CD14-positive monocyte (primary cell): Measurements from ENCODE around the gene ZDHHC19. TPM values are rescaled to one million over a fixed set of nuclear protein-coding genes. Genes with fewer than 3 reads are reported as not detected.

Experiments
- DNase-seq, 3 donors: peaks; one replicate each; pipeline ENCODE4 v3.0.0-alpha.2; 2011 to 2022
- H2AFZ ChIP-seq: 2 replicates; pipeline ENCODE4 v1.6.0; 2012; ENCODE audit warnings: mild to moderate bottlenecking, low read depth, low read length, inconsistent platforms; ENCODE audit not compliant: insufficient read depth, poor library complexity, severe bottlenecking
- H3K27ac ChIP-seq, 2 donors: 1 replicate in 1 of 2; 2 replicates in 1 of 2; pipeline ENCODE4 v1.5.1; 2012 to 2013; ENCODE audit warnings: low read length in 2 of 2, control low read depth in 1 of 2, inconsistent platforms in 1 of 2, low read depth in 1 of 2, mild to moderate bottlenecking in 1 of 2
- H3K27me3 ChIP-seq, 2 donors: one replicate each; pipeline versions ENCODE4 v1.6.0 to v1.6.1; 2011 to 2013; ENCODE audit warnings: low read length in 2 of 2; ENCODE audit not compliant: control insufficient read depth in 2 of 2, insufficient read depth in 2 of 2
- H3K36me3 ChIP-seq, 2 donors: replicated peaks in 1 of 2; 1 replicate in 1 of 2; 2 replicates in 1 of 2; pipeline versions ENCODE4 v1.5.1 to v1.6.1; 2012 to 2013; ENCODE audit warnings: low read length in 2 of 2, control low read depth in 1 of 2, inconsistent platforms in 1 of 2, mild to moderate bottlenecking in 1 of 2; ENCODE audit not compliant: insufficient read depth in 2 of 2, control insufficient read depth in 1 of 2
- H3K4me1 ChIP-seq, 2 donors: 1 replicate in 1 of 2; 2 replicates in 1 of 2; pipeline versions ENCODE4 v1.5.1 to v1.6.1; 2012 to 2013; ENCODE audit warnings: low read length in 2 of 2, control low read depth in 1 of 2, inconsistent platforms in 1 of 2, mild to moderate bottlenecking in 1 of 2, moderate library complexity in 1 of 2; ENCODE audit not compliant: insufficient read depth in 2 of 2, control insufficient read depth in 1 of 2
- H3K4me2 ChIP-seq: replicated peaks from 2 replicates; pipeline ENCODE3; 2012; ENCODE audit warnings: low read length, moderate library complexity, mild to moderate bottlenecking; ENCODE audit not compliant: poor library complexity, severe bottlenecking; ENCODE audit errors: extremely low read depth
- H3K4me3 ChIP-seq, 3 experiments: fragments of 200-600 bp in 1 of 3; sonication (generic) in 1 of 3; replicated peaks in 1 of 3; 1 replicate in 2 of 3; 2 replicates in 1 of 3; pipeline ENCODE4 v1.5.1; 2011 to 2013; ENCODE audit warnings: low read length in 3 of 3, mild to moderate bottlenecking in 3 of 3, control low read depth in 2 of 3, low read depth in 2 of 3, inconsistent platforms in 1 of 3, moderate library complexity in 1 of 3
- H3K79me2 ChIP-seq: 2 replicates; pipeline ENCODE4 v1.6.0; 2012; ENCODE audit warnings: mild to moderate bottlenecking, control low read depth, inconsistent platforms, low read length, moderate library complexity; ENCODE audit not compliant: insufficient read depth
- H3K9ac ChIP-seq: 2 replicates; pipeline ENCODE4 v1.6.0; 2017; ENCODE audit warnings: low read length, mild to moderate bottlenecking; ENCODE audit not compliant: insufficient read depth, poor library complexity, severe bottlenecking
- H3K9me3 ChIP-seq, 2 donors: replicated peaks in 1 of 2; 1 replicate in 1 of 2; 2 replicates in 1 of 2; pipeline versions ENCODE4 v1.5.1 to v1.6.1; 2012 to 2013; ENCODE audit warnings: low read length in 2 of 2, control low read depth in 1 of 2; ENCODE audit not compliant: control insufficient read depth in 1 of 2, insufficient read depth in 1 of 2
- H4K20me1 ChIP-seq: 2 replicates; pipeline ENCODE4 v1.6.0; 2012; ENCODE audit warnings: mild to moderate bottlenecking, low read length, control low read depth, moderate library complexity; ENCODE audit not compliant: insufficient read depth
- H3K27ac Mint-ChIP-seq, 7 donors: one replicate each; pipeline ENCODE4 v1.8.0; 2020; ENCODE audit warnings: mild to moderate bottlenecking in 7 of 7, mixed read lengths in 7 of 7, moderate library complexity in 6 of 7, inconsistent platforms in 2 of 7
- H3K27me3 Mint-ChIP-seq, 3 donors: one replicate each; pipeline ENCODE4 v1.8.0; 2021 to 2022; ENCODE audit warnings: low read depth in 3 of 3, mild to moderate bottlenecking in 3 of 3, mixed read lengths in 3 of 3, moderate library complexity in 3 of 3, inconsistent platforms in 1 of 3
- H3K36me3 Mint-ChIP-seq, 2 donors: one replicate each; pipeline ENCODE4 v1.8.0; 2020; ENCODE audit warnings: mixed read lengths in 2 of 2, inconsistent platforms in 1 of 2, mild to moderate bottlenecking in 1 of 2
- H3K4me1 Mint-ChIP-seq: one replicate; pipeline ENCODE4 v1.8.0; 2020; ENCODE audit warnings: mild to moderate bottlenecking, mixed read lengths
- H3K4me3 Mint-ChIP-seq, 2 donors: one replicate each; pipeline ENCODE4 v1.8.0; 2020; ENCODE audit warnings: mild to moderate bottlenecking in 2 of 2, mixed read lengths in 2 of 2, moderate library complexity in 1 of 2
- H3K9me3 Mint-ChIP-seq, 7 donors: one replicate each; pipeline ENCODE4 v1.8.0; 2020 to 2022; ENCODE audit warnings: mixed read lengths in 7 of 7, mild to moderate bottlenecking in 6 of 7, moderate library complexity in 6 of 7, inconsistent platforms in 2 of 7
- CTCF ChIP-seq: fragments of 200-600 bp; IDR thresholded peaks from one replicate; pipeline ENCODE4 v1.8.0; 2022; ENCODE audit warnings: antibody characterized with exemption, mild to moderate bottlenecking
- WGBS: methylation state at CpG from one replicate; pipeline ENCODE4 v1.1.5; 2013; ENCODE audit warnings: missing lambda C conversion rate; ENCODE audit not compliant: insufficient coverage; 5-methylcytosine and 5-hydroxymethylcytosine counted together
- intact Hi-C, 2 donors: fragments of 100-400 bp; cut with micrococcal nuclease; formaldehyde crosslinking; loops; one replicate each; pipeline versions ENCODE4 v1.15.0 to v1.15.1; 2023
- polyA plus RNA-seq, 3 donors: library from polyadenylated mRNA; depleted of rRNA in 1 of 3; unstranded in 2 of 3; stranded (reverse) in 1 of 3; fragments of 300-500 nt in 2 of 3; fragments of >200 nt in 1 of 3; fragmentation: Illumina TruSeq in 2 of 3; gene quantifications; 1 replicate in 2 of 3; 2 replicates in 1 of 3; pipeline ENCODE4 v1.2.3, GENCODE V29; 2012 to 2021

The ZDHHC19 gene
- polyA plus RNA-seq, 3 donors: not detected

- H3K4me1 Mint-ChIP-seq: peaks cover 13% of the 10 kb centered on the region
- intact Hi-C loops: no loop called here
- TF ChIP-seq CTCF: no peak
- peak overlapping the region; percentile 88 for H2AFZ ChIP-seq
- H3K27me3 ChIP-seq: no peaks in the 10 kb centered on the region
- H3K27ac Mint-ChIP-seq: peak overlapping the region in 6 of 7 donors; percentile 11 to 74 (median 47)
- H3K4me1 ChIP-seq: peaks cover 32 to 42% of the 10 kb centered on the region in 2 donors
- H3K9me3 Mint-ChIP-seq: no peaks in the 10 kb centered on the region
- peak overlapping the region; percentile 50 for H3K4me2 ChIP-seq
- no CpG with 5 or more reads among the region's 6 CpGs for WGBS
- no peaks in the 10 kb centered on the region for H3K36me3 Mint-ChIP-seq
- H3K9ac ChIP-seq: peak overlapping the region; percentile 24
- H3K79me2 ChIP-seq: peaks cover 7% of the 10 kb centered on the region
- no peaks in the 10 kb centered on the region for H3K27me3 Mint-ChIP-seq
- peak overlapping the region; percentile 35 to 56 for H3K27ac ChIP-seq
- H4K20me1 ChIP-seq: no peaks in the 10 kb centered on the region
- H3K9me3 ChIP-seq: no peaks in the 10 kb centered on the region
- no peak overlapping the region for H3K4me3 Mint-ChIP-seq
- DNase-seq: no peak
- no peaks in the 10 kb centered on the region for H3K36me3 ChIP-seq
- H3K4me3 ChIP-seq: peak overlapping the region in 1 of 3 experiments; percentile 5
Measured at GRCh38 chr3:196163212-196163611, 48.0 kb downstream of the ZDHHC19 start.

DNA sequence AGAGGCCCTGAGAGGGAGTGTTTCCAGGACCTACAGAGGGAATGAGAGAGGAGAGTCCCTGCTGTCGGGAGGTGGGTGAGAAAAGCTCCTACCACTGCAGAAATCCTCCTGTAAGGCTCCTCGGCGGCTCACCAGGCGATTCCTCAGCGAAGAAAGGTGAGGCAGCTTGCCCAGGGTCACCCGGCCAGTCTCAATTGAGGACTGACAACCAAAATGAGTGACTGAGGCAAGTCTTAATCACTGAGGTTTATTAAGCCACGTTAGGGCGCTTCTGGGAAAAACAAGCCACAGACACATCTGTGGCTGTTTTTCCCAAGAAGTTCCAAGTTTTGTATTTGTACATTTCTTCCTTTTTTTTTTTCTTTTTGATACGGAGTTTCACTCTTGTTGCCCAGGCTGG, 48.5 kb downstream of the ZDHHC19 start:
- TF ChIP-seq CTCF: no peak
- H3K9me3 ChIP-seq: no peaks in the 10 kb centered on the region
- peaks cover 13% of the 10 kb centered on the region for H3K4me1 Mint-ChIP-seq
- H3K4me3 Mint-ChIP-seq: no peak overlapping the region
- H3K4me2 ChIP-seq: no peak overlapping the region
- H3K27ac Mint-ChIP-seq: peak overlapping the region in 4 of 7 donors; percentile 19 to 72 (median 60)
- no peaks in the 10 kb centered on the region for H3K27me3 Mint-ChIP-seq
- no peaks in the 10 kb centered on the region for H3K36me3 Mint-ChIP-seq
- H4K20me1 ChIP-seq: no peaks in the 10 kb centered on the region
- H3K4me3 ChIP-seq: no peak overlapping the region
- H3K27ac ChIP-seq: no peak overlapping the region
- H2AFZ ChIP-seq: no peak overlapping the region
- H3K36me3 ChIP-seq: no peaks in the 10 kb centered on the region
- H3K79me2 ChIP-seq: peaks cover 7% of the 10 kb centered on the region
- 72% methylated on average over 8 of the region's 9 CpGs for WGBS
- no peaks in the 10 kb centered on the region for H3K9me3 Mint-ChIP-seq
- no peak overlapping the region for H3K9ac ChIP-seq
- intact Hi-C loops: no loop called here
- DNase-seq: no peak
- H3K4me1 ChIP-seq: peaks cover 32 to 42% of the 10 kb centered on the region in 2 donors
- no peaks in the 10 kb centered on the region for H3K27me3 ChIP-seq
